Thyroid gland (tissue), 4 donors: ENCODE data around the gene ADARB2. TPM values are rescaled to one million over a fixed set of nuclear protein-coding genes. Genes with fewer than 3 reads are reported as not detected.
"Not testable (repeated sequence)": the region's sequence is repeated elsewhere in the genome, so short reads cannot be mapped to it uniquely, and the experiment has no call there.

Source experiments
- DNase-seq, 2 donors: peaks; one replicate each; pipeline ENCODE4 v3.0.0-alpha.2; 2019
- H3K27ac ChIP-seq, 3 donors: fragments of 200-600 bp; sonication (generic); 1 replicate in 2 of 3; 2 replicates in 1 of 3; pipeline ENCODE4 v1.5.1; 2016 to 2019; ENCODE audit warnings: mild to moderate bottlenecking in 1 of 3, moderate library complexity in 1 of 3
- H3K27me3 ChIP-seq: fragments of 200-600 bp; sonication (generic); one replicate; pipeline ENCODE4 v1.5.1; 2019
- H3K36me3 ChIP-seq, 2 donors: fragments of 200-600 bp; sonication (generic); one replicate each; pipeline ENCODE4 v1.5.1; 2016 to 2019
- H3K4me1 ChIP-seq, 2 donors: fragments of 200-600 bp; sonication (generic); one replicate each; pipeline ENCODE4 v1.5.1; 2017 to 2019
- H3K4me3 ChIP-seq, 3 donors: fragments of 200-600 bp; sonication (generic); replicated peaks in 1 of 3; 1 replicate in 2 of 3; 2 replicates in 1 of 3; pipeline ENCODE4 v1.5.1; 2016; ENCODE audit warnings: mild to moderate bottlenecking in 1 of 3
- H3K9me3 ChIP-seq: fragments of 200-600 bp; sonication (generic); one replicate; pipeline ENCODE4 v1.5.1; 2017
- POLR2A ChIP-seq, 2 donors: fragments of 450-650 bp; IDR thresholded peaks; one replicate each; pipeline ENCODE4 v1.6.1; 2017; ENCODE audit warnings: antibody characterized with exemption in 2 of 2, mild to moderate bottlenecking in 2 of 2, moderate library complexity in 1 of 2
- WGBS, 2 donors: methylation state at CpG; one replicate each; pipeline ENCODE4 v1.1.5; 2017; 5-methylcytosine and 5-hydroxymethylcytosine counted together
- intact Hi-C: fragments of 100-400 bp; cut with DNase I; formaldehyde crosslinking; loops from one replicate; pipeline ENCODE4 v1.15.1; 2023
- total RNA-seq, 4 donors: library from RNA; depleted of rRNA; stranded (reverse); fragments of >200 nt; gene quantifications; one replicate each; pipeline ENCODE4 v1.2.3, GENCODE V29; 2016
- TF ChIP-seq, protein P1 (sequence below), 6 experiments: fragments of 200-600 bp in 3 of 6; fragments of 450-650 bp in 3 of 6; sonication (generic) in 3 of 6; IDR thresholded peaks; one replicate each; pipeline ENCODE4 v1.5.1; 2016 to 2019; ENCODE audit warnings: antibody characterized with exemption in 6 of 6, mild to moderate bottlenecking in 2 of 6, inconsistent platforms in 1 of 6, moderate library complexity in 1 of 6

Gene ADARB2
- total RNA-seq, 4 donors from 2014 or later, result 0.08 to 0.15 TPM; not detected in 2

- Histone ChIP-seq H3K4me1 (no peaks in the 10 kb centered on the region), H3K27ac (no peak overlapping the region), H3K36me3 (no peaks in the 10 kb centered on the region), H3K27me3 (no peaks in the 10 kb centered on the region), H3K4me3 (no peak overlapping the region), H3K9me3 (no peaks in the 10 kb centered on the region)
- 62 to 63% methylated on average over 3 of the region's 3 CpGs for WGBS, 2 donors
- TF ChIP-seq POLR2A (IDR thresholded peaks at IDR 0.05), result no peak
- TF ChIP-seq, protein P1, sequence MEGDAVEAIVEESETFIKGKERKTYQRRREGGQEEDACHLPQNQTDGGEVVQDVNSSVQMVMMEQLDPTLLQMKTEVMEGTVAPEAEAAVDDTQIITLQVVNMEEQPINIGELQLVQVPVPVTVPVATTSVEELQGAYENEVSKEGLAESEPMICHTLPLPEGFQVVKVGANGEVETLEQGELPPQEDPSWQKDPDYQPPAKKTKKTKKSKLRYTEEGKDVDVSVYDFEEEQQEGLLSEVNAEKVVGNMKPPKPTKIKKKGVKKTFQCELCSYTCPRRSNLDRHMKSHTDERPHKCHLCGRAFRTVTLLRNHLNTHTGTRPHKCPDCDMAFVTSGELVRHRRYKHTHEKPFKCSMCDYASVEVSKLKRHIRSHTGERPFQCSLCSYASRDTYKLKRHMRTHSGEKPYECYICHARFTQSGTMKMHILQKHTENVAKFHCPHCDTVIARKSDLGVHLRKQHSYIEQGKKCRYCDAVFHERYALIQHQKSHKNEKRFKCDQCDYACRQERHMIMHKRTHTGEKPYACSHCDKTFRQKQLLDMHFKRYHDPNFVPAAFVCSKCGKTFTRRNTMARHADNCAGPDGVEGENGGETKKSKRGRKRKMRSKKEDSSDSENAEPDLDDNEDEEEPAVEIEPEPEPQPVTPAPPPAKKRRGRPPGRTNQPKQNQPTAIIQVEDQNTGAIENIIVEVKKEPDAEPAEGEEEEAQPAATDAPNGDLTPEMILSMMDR (IDR thresholded peaks at IDR 0.05), result no peak
- no peak for DNase-seq
- intact Hi-C loops, result no loop called here
These were observed 485.6 kb downstream of the ADARB2 start for GRCh38 chr10:1251769-1252168.

DNA sequence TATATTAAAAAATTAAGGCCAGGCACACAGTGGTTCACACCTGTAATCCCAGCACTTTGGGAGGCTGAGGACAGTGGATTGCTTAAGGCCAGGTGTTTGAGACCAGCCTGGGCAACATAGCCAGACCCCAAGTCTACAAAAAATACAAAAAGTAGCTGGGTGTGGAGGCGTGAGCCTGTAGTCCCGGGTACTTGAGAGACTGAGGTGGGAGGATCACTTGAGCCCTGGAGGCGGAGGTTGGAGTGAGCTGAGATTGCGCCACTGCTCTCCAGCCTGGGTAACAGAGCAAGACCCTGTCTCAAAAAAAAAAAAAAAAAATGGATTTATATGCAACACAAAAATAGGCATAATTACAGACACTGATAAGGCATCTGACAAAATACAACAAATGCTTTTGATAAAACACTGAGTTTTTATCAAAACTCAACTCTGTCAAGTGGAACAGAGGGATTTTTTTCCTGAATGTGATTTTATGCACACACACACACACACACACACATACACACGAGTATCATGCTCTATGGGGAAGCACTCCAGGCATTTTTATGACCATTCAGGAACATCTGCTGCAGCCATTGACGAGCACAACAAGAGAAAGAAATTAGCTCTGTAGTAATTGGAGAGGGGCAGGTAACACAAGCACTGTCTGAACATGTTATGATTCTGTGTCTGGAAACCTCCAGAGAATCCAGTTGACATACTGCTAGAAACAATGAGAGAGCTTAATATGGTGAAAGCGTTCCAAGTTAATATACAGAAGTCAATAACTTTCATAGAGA lies 488.0 kb downstream of the ADARB2 start:
- intact Hi-C loops, result no loop called here
- Histone ChIP-seq H3K27me3 (no peaks in the 10 kb centered on the region), H3K4me3 (no peak overlapping the region), H3K4me1 (no peaks in the 10 kb centered on the region), H3K27ac (no peak overlapping the region), H3K9me3 (no peaks in the 10 kb centered on the region), H3K36me3 (no peaks in the 10 kb centered on the region)
- WGBS, 2 donors, result 51 to 52% methylated on average over 7 of the region's 7 CpGs
- DNase-seq, result no peak
- no peak for TF ChIP-seq POLR2A (IDR thresholded peaks at IDR 0.05)

DNA sequence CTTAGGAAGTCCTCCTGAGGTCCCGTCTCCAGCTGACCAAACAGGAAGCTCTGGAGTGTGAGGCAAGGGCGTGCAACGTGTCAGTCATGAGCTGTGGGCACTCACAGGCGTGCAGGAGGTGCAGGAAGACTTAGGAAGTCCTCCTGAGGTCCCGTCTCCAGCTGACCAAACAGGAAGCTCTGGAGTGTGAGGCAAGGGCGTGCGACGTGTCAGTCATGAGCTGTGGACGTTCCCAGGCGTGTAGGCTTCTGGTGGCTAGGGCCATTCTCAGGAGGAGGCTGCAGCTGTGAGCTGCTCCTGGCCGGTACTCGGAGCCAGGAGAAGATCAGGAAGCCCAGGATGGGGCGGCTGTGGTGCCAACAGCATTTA lies 489.1 kb downstream of the ADARB2 start:
- H3K36me3 ChIP-seq, DNase-seq, H3K4me1 ChIP-seq, H3K27ac ChIP-seq, H3K4me3 ChIP-seq, intact Hi-C loops, H3K27me3 ChIP-seq, H3K9me3 ChIP-seq: not testable (repeated sequence)
- WGBS, 2 donors, result 7 to 13% methylated on average over 7 to 12 of the region's 13 CpGs

GRCh38 chr10:1247598-1248261 lies 489.6 kb downstream of the ADARB2 start:
- no peaks in the 10 kb centered on the region for H3K4me1 ChIP-seq
- no peak overlapping the region for H3K27ac ChIP-seq
- H3K27me3 ChIP-seq, result no peaks in the 10 kb centered on the region
- H3K9me3 ChIP-seq, result no peaks in the 10 kb centered on the region
- TF ChIP-seq, protein P1 (IDR thresholded peaks at IDR 0.05), result no peak
- no peak for TF ChIP-seq POLR2A (IDR thresholded peaks at IDR 0.05)
- no peak overlapping the region for H3K4me3 ChIP-seq
- WGBS, 2 donors, result 60 to 64% methylated on average over 17 of the region's 17 CpGs
- no peaks in the 10 kb centered on the region for H3K36me3 ChIP-seq
- DNase-seq, result no peak
- intact Hi-C loops, result no loop called here

GRCh38 chr10:1244493-1244892 lies 492.8 kb downstream of the ADARB2 start:
- peaks cover 6% of the 10 kb centered on the region for H3K27me3 ChIP-seq
- H3K9me3 ChIP-seq, result no peaks in the 10 kb centered on the region
- TF ChIP-seq POLR2A (IDR thresholded peaks at IDR 0.05), result no peak
- TF ChIP-seq, protein P1 (IDR thresholded peaks at IDR 0.05), result no peak
- no peak overlapping the region for H3K4me3 ChIP-seq
- no peaks in the 10 kb centered on the region for H3K36me3 ChIP-seq
- WGBS, 2 donors, result 93 to 95% methylated on average over 18 of the region's 18 CpGs
- H3K4me1 ChIP-seq, result no peaks in the 10 kb centered on the region
- DNase-seq, result no peak
- no peak overlapping the region for H3K27ac ChIP-seq
- intact Hi-C loops, result no loop called here
